ENCODE data around the gene MS4A10.

GRCh38 chr11:60763692-60764369, 21.3 kb upstream of the MS4A10 start:
- TF ChIP-seq EP300 (IDR thresholded peaks at IDR 0.05; ENCODE audit: borderline replicate concordance in 1 of 2, low read depth in 2 of 2, low read length in 2 of 2) (no peak), POLR2AphosphoS5 (IDR thresholded peaks at IDR 0.05; ENCODE audit: low read depth, low read length) (no peak), RAD21 (IDR thresholded peaks at IDR 0.05 in 1 of 2, conservative IDR thresholded peaks at IDR 0.05 in 1 of 2; ENCODE audit: low read depth in 2 of 2, low read length in 2 of 2) (no peak), EZH2 (IDR thresholded peaks at IDR 0.05; ENCODE audit: low read depth, low read length, severe bottlenecking) (no peak), CTCF (IDR thresholded peaks at IDR 0.05; ENCODE audit: control extremely low read depth in 1 of 3, insufficient read depth in 1 of 3, low read depth in 1 of 3, low read length in 3 of 3) (no peak), CHD2 (IDR thresholded peaks at IDR 0.05; ENCODE audit: low read length) (no peak), BRCA1 (IDR thresholded peaks at IDR 0.05; ENCODE audit: low read depth, low read length) (no peak), JUN (IDR thresholded peaks at IDR 0.05; ENCODE audit: low read depth, low read length) (no peak), SRF (IDR thresholded peaks at IDR 0.05; ENCODE audit: low read depth, low read length) (no peak), GABPA (IDR thresholded peaks at IDR 0.05; ENCODE audit: borderline replicate concordance, insufficient read depth, low read length) (no peak), ZNF274 (IDR thresholded peaks at IDR 0.05; ENCODE audit: borderline replicate concordance, extremely low read depth, low read length) (no peak)

Data from H1 (cell line).